Activated CD4-positive, alpha-beta T cell treated with anti-CD3 and anti-CD28 coated beads for 24 hours (primary cell): Measurements from ENCODE around the gene SUCO.
A peak's percentile ranks its signal among the peaks of the same experiment; 100 is the strongest.
"Not testable (repeated sequence)": the region's sequence is repeated elsewhere in the genome, so short reads cannot be mapped to it uniquely, and the experiment has no call there.

Source experiments
- DNase-seq, 2 donors: peaks; one replicate each; pipeline ENCODE4 v3.0.0-alpha.2; 2020; ENCODE audit warnings: low read depth in 2 of 2

Gene SUCO

GRCh38 chr1:172607145-172607544, 74.2 kb downstream of the SUCO start:
- DNase-seq = no peak

- DNase-seq = no peak
These were observed 75.2 kb downstream of the SUCO start for GRCh38 chr1:172608098-172608601.

GRCh38 chr1:172609528-172609927, 76.6 kb downstream of the SUCO start:
- DNase-seq = no peak

- no peak for DNase-seq
These were observed 79.5 kb downstream of the SUCO start for GRCh38 chr1:172612478-172612877.

GRCh38 chr1:172613294-172613693, 80.3 kb downstream of the SUCO start:
- DNase-seq = no peak

- DNase-seq = no peak
These were observed 83.2 kb downstream of the SUCO start for GRCh38 chr1:172616195-172616594.

- DNase-seq = no peak
These were observed 83.7 kb downstream of the SUCO start for GRCh38 chr1:172616636-172617035.

GRCh38 chr1:172620603-172621002, 87.7 kb downstream of the SUCO start:
- not testable (repeated sequence) for DNase-seq

GRCh38 chr1:172622541-172622940, 89.6 kb downstream of the SUCO start:
- no peak for DNase-seq

- DNase-seq = no peak
These were observed 90.8 kb downstream of the SUCO start for GRCh38 chr1:172623748-172624147.

GRCh38 chr1:172626845-172627244, 93.9 kb downstream of the SUCO start:
- DNase-seq = no peak

GRCh38 chr1:172627702-172628101, 94.8 kb downstream of the SUCO start:
- DNase-seq = no peak

GRCh38 chr1:172628401-172628800, 95.5 kb downstream of the SUCO start:
- no peak for DNase-seq

- no peak for DNase-seq
These were observed 96.2 kb downstream of the SUCO start for GRCh38 chr1:172629170-172629569.

GRCh38 chr1:172629638-172630037, 96.7 kb downstream of the SUCO start:
- DNase-seq = no peak

GRCh38 chr1:172630056-172630818, 97.3 kb downstream of the SUCO start:
- no peak for DNase-seq

- no peak for DNase-seq
These were observed 97.9 kb downstream of the SUCO start for GRCh38 chr1:172630868-172631267.

- DNase-seq = no peak
These were observed 104.6 kb downstream of the SUCO start for GRCh38 chr1:172637522-172637921.

GRCh38 chr1:172638249-172638648, 105.3 kb downstream of the SUCO start:
- DNase-seq = no peak

- peak; percentile 58 to 60 for DNase-seq
These were observed 106.2 kb downstream of the SUCO start for GRCh38 chr1:172638885-172639831.

- no peak for DNase-seq
These were observed 107.2 kb downstream of the SUCO start for GRCh38 chr1:172640111-172640510.

GRCh38 chr1:172641492-172641891, 108.5 kb downstream of the SUCO start:
- no peak for DNase-seq

GRCh38 chr1:172642970-172643369, 110.0 kb downstream of the SUCO start:
- no peak for DNase-seq
